ENCODE results near the gene BRICD5.

DNA sequence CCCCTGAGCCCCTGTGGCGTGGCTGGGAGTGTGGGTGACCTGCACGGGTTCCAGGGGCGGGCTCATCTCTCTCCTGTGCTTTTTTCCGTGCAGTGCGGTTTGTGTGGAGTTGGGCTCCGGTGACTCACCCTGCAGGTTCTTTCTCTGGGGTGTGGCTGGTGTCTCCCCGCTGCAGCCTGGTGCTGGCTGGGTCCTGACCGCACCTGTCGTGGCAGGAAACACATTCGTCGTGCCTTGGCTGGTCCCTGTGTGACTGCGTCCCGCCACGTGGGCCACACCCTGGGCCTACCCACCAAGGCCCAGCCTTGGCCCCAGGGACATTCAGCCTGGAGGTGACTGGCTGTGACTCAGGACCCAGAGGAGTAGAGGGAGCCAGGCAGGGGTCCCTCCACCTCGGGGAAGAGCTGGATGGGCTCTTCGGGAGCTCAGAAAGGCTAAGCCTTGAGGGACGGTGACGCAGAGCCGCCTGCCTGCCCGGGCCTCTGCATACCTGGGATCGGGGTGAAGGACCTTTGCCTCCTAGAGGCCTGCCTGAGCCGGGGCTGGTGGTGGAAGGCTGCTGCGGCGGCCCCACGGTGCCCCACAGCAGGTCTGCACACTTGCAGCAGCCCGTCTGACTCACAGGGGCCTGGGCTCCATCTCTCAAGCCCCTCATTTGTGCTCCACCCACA, 47.3 kb downstream of the BRICD5 start:
- TF ChIP-seq, protein P1, sequence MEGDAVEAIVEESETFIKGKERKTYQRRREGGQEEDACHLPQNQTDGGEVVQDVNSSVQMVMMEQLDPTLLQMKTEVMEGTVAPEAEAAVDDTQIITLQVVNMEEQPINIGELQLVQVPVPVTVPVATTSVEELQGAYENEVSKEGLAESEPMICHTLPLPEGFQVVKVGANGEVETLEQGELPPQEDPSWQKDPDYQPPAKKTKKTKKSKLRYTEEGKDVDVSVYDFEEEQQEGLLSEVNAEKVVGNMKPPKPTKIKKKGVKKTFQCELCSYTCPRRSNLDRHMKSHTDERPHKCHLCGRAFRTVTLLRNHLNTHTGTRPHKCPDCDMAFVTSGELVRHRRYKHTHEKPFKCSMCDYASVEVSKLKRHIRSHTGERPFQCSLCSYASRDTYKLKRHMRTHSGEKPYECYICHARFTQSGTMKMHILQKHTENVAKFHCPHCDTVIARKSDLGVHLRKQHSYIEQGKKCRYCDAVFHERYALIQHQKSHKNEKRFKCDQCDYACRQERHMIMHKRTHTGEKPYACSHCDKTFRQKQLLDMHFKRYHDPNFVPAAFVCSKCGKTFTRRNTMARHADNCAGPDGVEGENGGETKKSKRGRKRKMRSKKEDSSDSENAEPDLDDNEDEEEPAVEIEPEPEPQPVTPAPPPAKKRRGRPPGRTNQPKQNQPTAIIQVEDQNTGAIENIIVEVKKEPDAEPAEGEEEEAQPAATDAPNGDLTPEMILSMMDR (conservative IDR thresholded peaks at IDR 0.05; ENCODE audit: low read depth, low read length): no peak
- no peak for TF ChIP-seq POLR2A (IDR thresholded peaks at IDR 0.05; ENCODE audit: low read depth, low read length)

All from IMR-90 (cell line).